Endothelial cell (in vitro differentiated cells): ENCODE measurements around the gene CTSL. TPM values are rescaled to one million over a fixed set of nuclear protein-coding genes. Genes with fewer than 3 reads are reported as not detected.

ENCODE experiments used
- DNase-seq: peaks from one replicate; pipeline ENCODE4 v3.0.0; 2021; ENCODE audit warnings: low spot score
- H3K27ac Mint-ChIP-seq: one replicate; pipeline ENCODE4 v1.8.0; 2021; ENCODE audit warnings: mixed read lengths, inconsistent platforms; ENCODE audit not compliant: unreplicated experiment
- H3K27me3 Mint-ChIP-seq: one replicate; pipeline ENCODE4 v1.8.0; 2021; ENCODE audit warnings: mild to moderate bottlenecking, moderate library complexity, mixed read lengths, inconsistent platforms; ENCODE audit not compliant: unreplicated experiment
- H3K36me3 Mint-ChIP-seq: one replicate; pipeline ENCODE4 v1.8.0; 2021; ENCODE audit warnings: mild to moderate bottlenecking, low read depth, mixed read lengths, inconsistent platforms; ENCODE audit not compliant: unreplicated experiment
- H3K4me1 Mint-ChIP-seq: one replicate; pipeline ENCODE4 v1.8.0; 2021; ENCODE audit warnings: mild to moderate bottlenecking, mixed read lengths, inconsistent platforms; ENCODE audit not compliant: unreplicated experiment
- H3K4me3 Mint-ChIP-seq: one replicate; pipeline ENCODE4 v1.8.0; 2021; ENCODE audit warnings: mild to moderate bottlenecking, mixed read lengths, inconsistent platforms; ENCODE audit not compliant: unreplicated experiment
- H3K9me3 Mint-ChIP-seq: one replicate; pipeline ENCODE4 v1.8.0; 2021; ENCODE audit warnings: mixed read lengths, inconsistent platforms; ENCODE audit not compliant: unreplicated experiment
- CTCF ChIP-seq: fragments of 200-600 bp; sonication (generic); IDR thresholded peaks from one replicate; pipeline ENCODE4 v1.5.0; 2021; ENCODE audit warnings: antibody characterized with exemption; ENCODE audit not compliant: unreplicated experiment
- total RNA-seq: library from RNA; stranded (reverse); fragmentation: NEBNext Ultra II Directional; extraction: Animal tissue kit (Norgen Biotek cat#: 25700); gene quantifications from one replicate; pipeline ENCODE4 v1.2.1, GENCODE V29; 2021; ENCODE audit not compliant: unreplicated experiment

The CTSL gene
- total RNA-seq, 1 donor from 2014 or later, result 90.6 TPM

GRCh38 chr9:87776481-87777379 is 50.8 kb downstream of the CTSL start:
- no peak for TF ChIP-seq CTCF
- H3K27ac Mint-ChIP-seq, result no peak overlapping the region
- no peak for DNase-seq
- no peaks in the 10 kb centered on the region for H3K27me3 Mint-ChIP-seq
- peaks cover 3% of the 10 kb centered on the region for H3K9me3 Mint-ChIP-seq
- peaks cover 10% of the 10 kb centered on the region for H3K4me1 Mint-ChIP-seq
- no peak overlapping the region for H3K4me3 Mint-ChIP-seq
- H3K36me3 Mint-ChIP-seq, result no peaks in the 10 kb centered on the region

GRCh38 chr9:87778996-87779395 is 53.1 kb downstream of the CTSL start:
- Mint-ChIP-seq H3K36me3 (no peaks in the 10 kb centered on the region), H3K27me3 (no peaks in the 10 kb centered on the region), H3K4me1 (no peaks in the 10 kb centered on the region), H3K4me3 (no peak overlapping the region), H3K27ac (no peak overlapping the region), H3K9me3 (peaks cover 3% of the 10 kb centered on the region)
- TF ChIP-seq CTCF, result no peak
- no peak for DNase-seq

Other genes starting within 250 kb of the CTSL start
- 36.8 TPM for gene DAPK1, start 228.3 kb upstream of the CTSL start, total RNA-seq
- gene SPATA31E1, start 156.8 kb downstream of the CTSL start, total RNA-seq, result 0.05 TPM
- not detected for gene SPATA31C1, start 191.8 kb downstream of the CTSL start, total RNA-seq
- 1.4 TPM for gene CDK20, start 248.4 kb downstream of the CTSL start, total RNA-seq